Fibroblast of the aortic adventitia (primary cell): ENCODE measurements around the gene OLFML1. TPM values are rescaled to one million over a fixed set of nuclear protein-coding genes. Genes with fewer than 3 reads are reported as not detected.

ENCODE experiments used
- DNase-seq: peaks from one replicate; pipeline ENCODE4 v3.0.0-alpha.2; 2010; ENCODE audit warnings: low read depth
- H3K4me3 ChIP-seq: 2 replicates; pipeline ENCODE4 v1.5.1; 2011; ENCODE audit warnings: low read depth, mild to moderate bottlenecking, control low read depth, low read length, moderate library complexity
- CTCF ChIP-seq: IDR thresholded peaks from 2 replicates; pipeline ENCODE4 v1.5.1; 2011; ENCODE audit warnings: mild to moderate bottlenecking, low read length, control low read depth, inconsistent platforms; ENCODE audit not compliant: insufficient read depth
- total RNA-seq: library from RNA; depleted of rRNA; stranded (reverse); fragments of >200 nt; gene quantifications from 2 replicates; pipeline ENCODE4 v1.2.3, GENCODE V29; 2012; ENCODE audit warnings: low replicate concordance

OLFML1 gene
- total RNA-seq, 1 donor, result 27.1 TPM

DNA sequence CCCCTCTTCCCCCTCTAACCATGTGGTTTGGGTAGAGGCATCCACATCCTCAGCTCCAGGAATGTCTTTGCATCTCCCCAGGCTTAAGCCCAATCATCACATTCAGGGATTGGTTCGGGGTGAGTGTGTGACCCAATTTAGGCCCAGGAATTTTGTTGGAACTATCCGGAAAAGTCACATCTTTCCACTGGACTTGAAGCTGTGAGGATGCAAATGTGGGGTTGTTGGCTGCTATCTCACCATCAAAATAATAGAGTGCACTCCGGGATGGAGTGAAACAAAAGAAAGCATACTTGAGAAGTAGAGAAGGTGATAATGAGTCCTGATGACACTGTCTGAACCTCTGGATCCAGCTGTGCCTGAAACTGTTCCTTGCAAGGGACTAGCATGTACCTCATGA, 33.8 kb upstream of the OLFML1 start:
- no peak for TF ChIP-seq CTCF
- no peak for DNase-seq
- no peak overlapping the region for H3K4me3 ChIP-seq

DNA sequence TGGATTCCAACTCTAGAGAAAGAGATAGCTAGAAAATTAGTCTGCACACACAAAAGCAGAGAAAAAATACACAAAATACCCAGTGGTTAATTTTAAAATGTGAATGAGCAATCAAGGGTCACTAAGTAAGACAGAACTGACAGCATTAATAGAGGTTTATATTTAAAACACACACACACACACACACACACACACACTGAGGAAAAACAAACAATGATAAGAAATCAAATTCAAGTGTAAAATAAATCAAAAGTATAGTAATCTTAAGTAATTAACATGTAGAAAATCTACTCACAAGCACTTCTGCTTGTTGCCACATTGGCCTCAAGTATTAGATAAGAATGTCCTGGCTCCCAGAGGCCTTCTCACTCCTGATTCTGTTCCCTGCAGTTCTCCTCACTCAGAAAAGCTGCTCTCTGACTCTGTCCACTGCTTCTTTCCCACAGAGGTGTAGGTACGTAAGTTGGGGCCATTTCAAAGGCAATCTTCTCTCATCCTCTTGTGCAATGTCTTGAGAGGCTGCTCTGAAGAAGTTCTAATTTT, 33.3 kb upstream of the OLFML1 start:
- no peak for TF ChIP-seq CTCF
- DNase-seq, result no peak
- no peak overlapping the region for H3K4me3 ChIP-seq

GRCh38 chr11:7454854-7455253, 30.5 kb upstream of the OLFML1 start:
- no peak for TF ChIP-seq CTCF
- DNase-seq, result no peak
- no peak overlapping the region for H3K4me3 ChIP-seq

GRCh38 chr11:7457211-7457610, 28.1 kb upstream of the OLFML1 start:
- no peak for TF ChIP-seq CTCF
- H3K4me3 ChIP-seq, result no peak overlapping the region
- DNase-seq, result peak; percentile 56

GRCh38 chr11:7462706-7463105, 22.6 kb upstream of the OLFML1 start:
- DNase-seq, result no peak
- H3K4me3 ChIP-seq, result no peak overlapping the region
- no peak for TF ChIP-seq CTCF

- DNase-seq, result no peak
- H3K4me3 ChIP-seq, result no peak overlapping the region
- no peak for TF ChIP-seq CTCF
Measured at GRCh38 chr11:7467652-7468051, 17.7 kb upstream of the OLFML1 start.

DNA sequence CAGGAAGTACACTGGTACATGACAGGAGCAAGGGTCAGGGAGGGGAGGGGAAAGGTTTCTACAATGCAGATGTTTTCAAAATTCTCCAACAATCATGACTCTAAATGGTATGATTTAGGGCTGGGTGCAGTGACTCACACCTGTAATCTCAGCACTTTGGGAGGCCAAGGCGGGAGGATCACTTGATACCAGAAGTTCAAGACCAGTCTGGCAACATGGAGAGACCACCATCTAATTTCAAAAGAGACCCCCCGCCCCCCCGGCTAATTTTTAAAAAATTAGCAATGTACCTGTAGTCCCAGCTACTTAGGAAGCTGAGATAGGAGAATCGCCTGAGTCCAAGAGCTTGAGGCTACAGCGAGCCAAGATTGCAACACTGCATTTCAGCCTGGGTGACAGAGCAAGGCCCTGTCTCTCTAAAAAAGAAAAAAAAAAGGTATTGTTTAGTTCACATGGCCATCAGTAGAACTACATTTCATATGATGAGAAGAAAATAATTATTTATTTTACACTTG, 15.9 kb upstream of the OLFML1 start:
- TF ChIP-seq CTCF, result no peak
- DNase-seq, result no peak

More for the DNA sequence above, 15.9 kb upstream of the OLFML1 start:
- H3K4me3 ChIP-seq, result no peak overlapping the region
